Rectal smooth muscle tissue (tissue), 1 donor: ENCODE results near the gene TPRG1.

ENCODE experiments used
- H3K27ac ChIP-seq: one replicate; pipeline ENCODE4 v1.7.0; 2013; ENCODE audit warnings: low read depth, low read length, inconsistent platforms
- H3K27me3 ChIP-seq: one replicate; pipeline ENCODE4 v1.7.0; 2013; ENCODE audit warnings: low read length; ENCODE audit not compliant: control insufficient read depth, insufficient read depth
- H3K36me3 ChIP-seq: one replicate; pipeline ENCODE4 v1.7.0; 2013; ENCODE audit warnings: low read length; ENCODE audit not compliant: control insufficient read depth, insufficient read depth
- H3K4me1 ChIP-seq: one replicate; pipeline ENCODE4 v1.7.0; 2013; ENCODE audit warnings: low read length; ENCODE audit not compliant: control insufficient read depth, insufficient read depth
- H3K4me3 ChIP-seq: one replicate; pipeline ENCODE4 v1.7.0; 2013; ENCODE audit warnings: low read length
- H3K9ac ChIP-seq: one replicate; pipeline ENCODE4 v1.7.0; 2013; ENCODE audit warnings: low read length

TPRG1 gene

GRCh38 chr3:189239616-189240015, 67.8 kb downstream of the TPRG1 start:
- H3K27me3 ChIP-seq, result no peaks in the 10 kb centered on the region
- no peaks in the 10 kb centered on the region for H3K4me1 ChIP-seq
- no peak overlapping the region for H3K9ac ChIP-seq
- H3K4me3 ChIP-seq, result no peak overlapping the region
- no peaks in the 10 kb centered on the region for H3K36me3 ChIP-seq
- no peak overlapping the region for H3K27ac ChIP-seq

GRCh38 chr3:189249987-189250386, 78.2 kb downstream of the TPRG1 start:
- H3K4me3 ChIP-seq, result no peak overlapping the region
- H3K4me1 ChIP-seq, result no peaks in the 10 kb centered on the region
- H3K27me3 ChIP-seq, result no peaks in the 10 kb centered on the region
- no peaks in the 10 kb centered on the region for H3K36me3 ChIP-seq
- no peak overlapping the region for H3K27ac ChIP-seq
- H3K9ac ChIP-seq, result no peak overlapping the region

DNA sequence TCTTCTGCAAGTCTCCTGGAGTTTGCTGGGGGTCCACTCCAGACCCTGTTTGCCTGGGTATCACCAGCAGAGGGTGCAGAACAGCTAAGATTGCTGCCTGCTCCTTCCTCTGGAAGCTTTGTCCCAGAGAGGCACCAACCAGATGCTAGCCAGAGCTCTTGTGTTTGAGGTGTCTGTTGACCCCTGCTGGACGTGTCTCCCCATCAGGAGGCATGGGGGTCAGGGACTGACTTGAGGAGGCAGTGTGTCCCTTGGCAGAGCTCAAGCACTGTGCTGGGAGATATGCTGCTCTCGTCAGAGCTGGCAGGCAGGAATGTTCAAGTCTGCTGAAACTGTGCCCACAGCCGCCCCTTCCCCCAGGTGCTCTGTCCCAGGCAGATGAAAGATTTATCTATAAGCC, 86.5 kb downstream of the TPRG1 start:
- H3K27ac ChIP-seq, result no peak overlapping the region
- no peak overlapping the region for H3K9ac ChIP-seq
- no peak overlapping the region for H3K4me3 ChIP-seq
- no peaks in the 10 kb centered on the region for H3K4me1 ChIP-seq
- no peaks in the 10 kb centered on the region for H3K27me3 ChIP-seq
- no peaks in the 10 kb centered on the region for H3K36me3 ChIP-seq

GRCh38 chr3:189260556-189261493, 89.1 kb downstream of the TPRG1 start:
- no peak overlapping the region for H3K4me3 ChIP-seq
- no peak overlapping the region for H3K27ac ChIP-seq

DNA sequence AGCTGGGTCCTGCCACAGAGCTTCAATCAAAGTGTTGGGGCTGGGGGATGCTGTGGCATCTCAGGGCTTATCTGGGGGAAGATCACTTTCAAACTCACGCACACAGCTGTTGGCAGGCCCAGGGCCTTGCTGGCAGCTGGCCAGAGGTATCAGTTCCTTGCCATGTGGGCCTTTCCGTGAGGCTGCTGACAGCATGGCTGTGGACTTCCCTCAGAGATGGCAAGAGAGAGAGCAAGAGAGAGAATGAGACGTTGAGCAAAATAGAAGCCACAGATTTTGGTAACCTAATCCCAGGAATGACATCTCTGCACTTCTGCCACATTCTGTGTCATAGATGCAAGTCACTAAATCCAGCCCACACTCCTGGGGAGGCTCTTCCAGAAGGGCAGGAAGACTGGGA, 91.0 kb downstream of the TPRG1 start:
- no peaks in the 10 kb centered on the region for H3K27me3 ChIP-seq
- no peaks in the 10 kb centered on the region for H3K36me3 ChIP-seq
- no peak overlapping the region for H3K27ac ChIP-seq
- H3K9ac ChIP-seq, result no peak overlapping the region
- no peak overlapping the region for H3K4me3 ChIP-seq
- H3K4me1 ChIP-seq, result no peaks in the 10 kb centered on the region

More at GRCh38 chr3:189260556-189261493, 89.1 kb downstream of the TPRG1 start:
- Histone ChIP-seq H3K27me3 (no peaks in the 10 kb centered on the region), H3K4me1 (no peaks in the 10 kb centered on the region), H3K36me3 (no peaks in the 10 kb centered on the region), H3K9ac (no peak overlapping the region)

- no peak overlapping the region for H3K4me3 ChIP-seq
- no peak overlapping the region for H3K9ac ChIP-seq
- H3K4me1 ChIP-seq, result no peaks in the 10 kb centered on the region
- no peaks in the 10 kb centered on the region for H3K27me3 ChIP-seq
- H3K36me3 ChIP-seq, result no peaks in the 10 kb centered on the region
- H3K27ac ChIP-seq, result no peak overlapping the region
These were observed 96.3 kb downstream of the TPRG1 start for GRCh38 chr3:189267981-189268613.

GRCh38 chr3:189269365-189269764, 97.6 kb downstream of the TPRG1 start:
- Histone ChIP-seq H3K36me3 (no peaks in the 10 kb centered on the region), H3K4me3 (no peak overlapping the region), H3K4me1 (no peaks in the 10 kb centered on the region), H3K27ac (no peak overlapping the region), H3K27me3 (no peaks in the 10 kb centered on the region), H3K9ac (no peak overlapping the region)

DNA sequence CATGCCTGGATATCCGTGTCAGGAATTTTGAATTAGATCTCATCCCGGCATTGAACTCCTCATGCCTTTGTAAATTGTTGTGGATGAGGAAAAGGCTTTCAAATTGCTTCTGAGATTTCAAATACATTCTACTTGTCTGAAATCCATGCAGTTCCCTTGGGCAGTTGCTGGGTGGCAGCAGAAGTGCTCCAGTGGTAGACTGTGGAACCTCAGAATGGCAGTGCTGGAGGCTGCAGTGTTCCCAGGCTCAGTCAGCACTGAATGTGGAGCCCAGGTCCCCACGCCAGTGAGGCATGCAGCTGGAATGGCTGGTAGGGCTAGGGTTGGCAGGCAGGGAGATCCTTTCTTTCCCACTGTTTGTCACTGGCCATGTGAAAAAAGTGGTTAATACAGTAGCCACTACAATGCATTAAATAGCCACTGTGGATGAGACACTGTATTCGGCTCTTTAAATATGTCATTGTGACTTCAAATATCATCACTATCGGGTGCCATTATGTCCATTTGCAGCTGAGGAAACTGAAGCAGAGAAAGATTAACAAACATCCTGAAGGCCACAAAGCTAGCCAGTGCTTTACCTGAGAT, 98.6 kb downstream of the TPRG1 start:
- no peak overlapping the region for H3K9ac ChIP-seq
- no peak overlapping the region for H3K4me3 ChIP-seq
- no peaks in the 10 kb centered on the region for H3K36me3 ChIP-seq
- no peaks in the 10 kb centered on the region for H3K27me3 ChIP-seq
- no peaks in the 10 kb centered on the region for H3K4me1 ChIP-seq
- no peak overlapping the region for H3K27ac ChIP-seq

DNA sequence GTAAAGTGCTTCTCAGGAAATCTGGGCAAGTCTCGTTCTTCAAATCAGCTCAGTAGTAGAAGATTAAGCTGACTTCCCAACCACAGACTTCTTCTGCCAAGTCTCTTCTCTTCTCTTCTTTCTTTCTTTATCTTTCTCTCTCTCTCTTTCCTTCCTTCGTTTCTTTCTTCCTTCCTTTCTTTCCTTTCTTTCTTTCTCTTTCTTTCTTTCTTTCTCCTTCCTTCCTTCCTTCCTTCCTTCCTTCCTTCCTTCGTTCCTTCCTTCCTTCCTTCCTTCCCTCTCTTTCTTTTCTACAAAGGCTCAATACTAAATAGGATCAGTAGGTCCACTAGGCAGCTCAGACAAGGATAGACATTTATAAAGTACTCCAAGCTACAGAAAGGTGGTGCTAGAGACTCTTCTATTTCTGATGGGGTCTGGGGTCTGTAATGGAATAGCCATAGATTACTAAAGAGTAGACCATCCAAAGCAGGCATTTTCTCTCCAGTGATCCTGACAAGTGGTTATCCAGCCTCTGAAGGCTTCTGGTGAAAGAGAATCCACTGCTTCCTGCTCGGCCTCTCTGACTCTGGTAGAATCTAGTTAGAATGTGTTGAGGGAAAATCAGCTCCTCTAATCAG, 100.8 kb downstream of the TPRG1 start:
- Histone ChIP-seq H3K4me3 (no peak overlapping the region), H3K27ac (no peak overlapping the region), H3K36me3 (no peaks in the 10 kb centered on the region), H3K4me1 (peaks cover 5% of the 10 kb centered on the region), H3K9ac (no peak overlapping the region), H3K27me3 (no peaks in the 10 kb centered on the region)

DNA sequence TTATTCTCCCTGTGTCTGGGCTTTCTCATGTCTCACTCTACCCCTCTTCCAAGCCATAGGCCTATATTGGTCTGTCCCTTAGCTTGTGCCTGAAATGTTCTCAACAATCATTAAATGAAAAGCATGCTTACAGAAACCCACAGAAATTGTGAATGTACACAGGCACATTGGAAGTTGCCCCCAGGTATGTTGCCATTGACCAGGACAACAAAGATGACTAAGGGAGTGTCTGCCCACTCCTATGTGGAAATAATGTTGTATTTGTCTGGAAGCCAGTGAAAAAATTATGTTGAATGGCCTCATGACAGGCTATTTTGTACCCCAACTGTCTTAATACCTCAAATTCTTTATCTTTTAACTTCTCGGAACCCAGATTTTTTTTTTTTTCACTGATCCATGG, 102.0 kb downstream of the TPRG1 start:
- H3K4me1 ChIP-seq, result peaks cover 5% of the 10 kb centered on the region
- H3K27ac ChIP-seq, result no peak overlapping the region
- H3K4me3 ChIP-seq, result no peak overlapping the region
- no peaks in the 10 kb centered on the region for H3K36me3 ChIP-seq
- no peaks in the 10 kb centered on the region for H3K27me3 ChIP-seq
- H3K9ac ChIP-seq, result no peak overlapping the region

- Histone ChIP-seq H3K9ac (no peak overlapping the region), H3K4me3 (no peak overlapping the region), H3K27ac (no peak overlapping the region), H3K4me1 (peaks cover 5% of the 10 kb centered on the region), H3K27me3 (no peaks in the 10 kb centered on the region), H3K36me3 (no peaks in the 10 kb centered on the region)
These were observed 103.4 kb downstream of the TPRG1 start for GRCh38 chr3:189275182-189275581.

- no peak overlapping the region for H3K9ac ChIP-seq
- H3K4me3 ChIP-seq, result no peak overlapping the region
- no peaks in the 10 kb centered on the region for H3K27me3 ChIP-seq
These were observed 104.1 kb downstream of the TPRG1 start for GRCh38 chr3:189275852-189276251.

More at GRCh38 chr3:189275852-189276251, 104.1 kb downstream of the TPRG1 start:
- H3K27ac ChIP-seq, result no peak overlapping the region
- H3K36me3 ChIP-seq, result no peaks in the 10 kb centered on the region
- peaks cover 5% of the 10 kb centered on the region for H3K4me1 ChIP-seq
